GM19043 (cell line): ENCODE results near the gene IGFBP2.
A peak's percentile ranks its signal among the peaks of the same experiment; 100 is the strongest.
"Not testable (repeated sequence)": the region's sequence is repeated elsewhere in the genome, so short reads cannot be mapped to it uniquely, and the experiment has no call there.

Experiments used
- ATAC-seq: cut with Tn5 transposase; IDR thresholded peaks from one replicate; pipeline ENCODE4 v1.9.1; 2021; ENCODE audit warnings: low read depth; ENCODE audit not compliant: unreplicated experiment

Gene IGFBP2, protein sequence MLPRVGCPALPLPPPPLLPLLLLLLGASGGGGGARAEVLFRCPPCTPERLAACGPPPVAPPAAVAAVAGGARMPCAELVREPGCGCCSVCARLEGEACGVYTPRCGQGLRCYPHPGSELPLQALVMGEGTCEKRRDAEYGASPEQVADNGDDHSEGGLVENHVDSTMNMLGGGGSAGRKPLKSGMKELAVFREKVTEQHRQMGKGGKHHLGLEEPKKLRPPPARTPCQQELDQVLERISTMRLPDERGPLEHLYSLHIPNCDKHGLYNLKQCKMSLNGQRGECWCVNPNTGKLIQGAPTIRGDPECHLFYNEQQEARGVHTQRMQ

DNA sequence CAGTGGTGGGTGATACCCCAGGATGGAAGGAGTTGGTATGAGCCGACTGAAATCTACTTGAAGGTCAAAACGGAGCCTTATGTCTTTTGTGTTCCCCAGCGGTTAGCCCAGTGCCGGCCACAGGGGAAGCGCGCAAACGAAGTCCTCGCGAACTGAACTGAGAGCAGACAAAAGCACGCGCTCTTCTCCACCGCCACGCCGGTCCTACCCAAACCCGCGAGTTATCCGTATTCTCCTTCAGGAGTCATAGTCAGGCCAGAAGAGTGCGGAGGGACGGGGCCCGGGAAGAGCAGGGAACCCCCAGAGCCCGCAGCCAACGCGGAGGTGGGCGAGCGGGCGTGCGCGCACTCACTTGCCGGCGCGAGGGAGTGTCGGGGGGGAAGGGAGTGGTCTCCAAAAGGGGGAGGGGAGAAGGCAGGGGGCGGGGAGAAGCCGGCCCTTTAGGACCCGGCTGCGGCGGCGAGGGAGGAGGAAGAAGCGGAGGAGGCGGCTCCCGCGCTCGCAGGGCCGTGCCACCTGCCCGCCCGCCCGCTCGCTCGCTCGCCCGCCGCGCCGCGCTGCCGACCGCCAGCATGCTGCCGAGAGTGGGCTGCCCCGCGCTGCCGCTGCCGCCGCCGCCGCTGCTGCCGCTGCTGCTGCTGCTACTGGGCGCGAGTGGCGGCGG, at the start of gene IGFBP2:
TSS of gene IGFBP2 (plus strand) at position 469 of the 664 bp plus-strand sequence. CDS start at position 573, 104 bp downstream.
- no peak for ATAC-seq

DNA sequence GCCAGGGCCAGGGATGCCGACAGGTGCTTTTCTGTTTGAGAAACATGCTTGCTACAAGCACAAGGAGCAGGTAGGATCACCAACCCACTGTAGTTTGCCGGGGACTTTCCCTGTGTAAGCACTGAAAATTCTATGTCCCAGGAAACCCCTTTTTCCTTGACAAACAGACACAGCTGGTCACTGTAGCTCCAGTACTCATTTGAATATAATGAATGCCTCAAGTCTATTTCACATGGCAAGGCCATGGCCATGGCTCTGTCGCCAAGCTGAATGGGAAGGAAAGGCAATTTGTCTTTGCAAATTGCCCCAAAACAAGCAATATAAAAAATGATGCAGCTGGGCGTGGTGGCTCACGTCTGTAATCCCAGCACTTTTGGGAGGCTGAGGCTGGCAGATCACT, 49.6 kb upstream of the IGFBP2 start:
- no peak for ATAC-seq

DNA sequence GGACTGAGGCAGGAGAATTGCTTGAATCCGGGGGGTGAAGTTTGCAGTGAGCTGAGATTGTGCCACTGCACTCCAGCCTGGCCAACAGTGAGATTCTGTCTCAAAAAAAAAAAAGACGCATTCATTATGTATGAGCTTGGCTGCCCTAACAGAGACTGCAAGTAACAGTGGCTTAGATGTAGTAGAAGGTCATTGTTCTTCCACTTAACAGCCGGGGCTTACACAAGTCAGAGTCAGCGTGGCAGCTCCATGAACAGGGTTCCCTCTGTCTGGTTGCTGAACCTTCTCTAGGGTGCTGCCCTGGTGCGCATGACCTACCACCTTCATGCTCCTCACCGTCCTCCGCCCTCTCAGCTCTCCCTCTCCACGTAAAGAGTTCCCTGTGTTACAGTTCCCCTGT, 49.1 kb upstream of the IGFBP2 start:
- no peak for ATAC-seq

DNA sequence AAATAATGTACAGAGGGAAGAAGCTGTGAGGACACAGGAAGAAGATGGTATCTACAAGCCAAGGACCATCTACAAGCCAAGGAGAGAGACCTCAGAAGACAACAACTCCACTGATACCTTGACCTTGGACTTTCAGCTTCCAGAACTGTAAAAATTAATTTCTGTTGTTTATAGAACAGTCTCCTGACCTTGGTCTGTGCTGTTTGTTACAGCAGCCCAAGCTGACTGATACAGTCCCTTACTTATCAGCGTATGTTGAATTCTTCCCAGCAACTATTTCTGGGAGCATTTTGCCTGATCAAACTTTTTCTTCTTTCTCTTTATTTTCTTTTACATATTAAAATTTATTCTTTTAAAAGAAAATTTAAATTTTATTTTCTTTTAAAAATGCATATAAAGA, 47.8 kb upstream of the IGFBP2 start:
- no peak for ATAC-seq

DNA sequence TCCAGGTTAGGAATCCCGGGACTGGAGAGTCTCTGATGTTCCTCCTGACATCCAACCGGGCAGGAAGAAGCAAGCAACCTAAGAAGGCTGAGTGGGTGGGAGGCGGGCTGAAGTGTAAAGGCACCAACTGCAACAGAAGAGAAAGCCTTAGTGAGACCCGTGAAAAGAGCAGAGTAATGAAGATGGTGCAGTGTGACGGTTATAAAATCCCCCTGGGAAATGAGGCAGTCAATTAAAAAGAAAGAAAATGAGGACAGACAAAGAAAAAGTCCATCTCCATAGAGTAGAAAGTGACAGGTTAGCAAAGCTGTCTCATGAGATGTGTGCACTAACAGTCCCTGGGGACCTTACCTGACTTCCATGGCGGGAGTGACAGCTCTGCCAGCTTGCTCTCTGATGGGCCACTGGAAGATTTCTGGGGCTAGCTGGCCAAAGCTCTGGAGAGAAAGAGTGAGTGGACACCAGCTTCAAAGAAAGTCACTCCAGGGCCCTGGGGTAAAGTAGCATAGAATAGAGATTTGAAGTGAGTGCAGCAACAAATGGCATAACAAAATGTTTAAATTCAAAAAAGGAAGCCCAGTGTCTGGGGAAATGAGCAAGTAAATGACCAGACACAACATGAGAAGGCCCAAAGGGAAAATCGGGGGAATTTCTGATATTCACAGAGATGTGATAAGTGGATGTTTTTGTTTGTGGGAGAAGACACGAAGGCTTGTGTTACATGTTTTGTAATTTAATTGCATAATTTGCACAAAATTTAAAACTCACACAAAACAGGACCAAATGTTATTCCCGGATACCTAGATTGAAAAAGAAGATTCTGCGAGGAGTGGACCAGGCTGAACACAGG, 44.1 kb upstream of the IGFBP2 start:
- ATAC-seq, result no peak

DNA sequence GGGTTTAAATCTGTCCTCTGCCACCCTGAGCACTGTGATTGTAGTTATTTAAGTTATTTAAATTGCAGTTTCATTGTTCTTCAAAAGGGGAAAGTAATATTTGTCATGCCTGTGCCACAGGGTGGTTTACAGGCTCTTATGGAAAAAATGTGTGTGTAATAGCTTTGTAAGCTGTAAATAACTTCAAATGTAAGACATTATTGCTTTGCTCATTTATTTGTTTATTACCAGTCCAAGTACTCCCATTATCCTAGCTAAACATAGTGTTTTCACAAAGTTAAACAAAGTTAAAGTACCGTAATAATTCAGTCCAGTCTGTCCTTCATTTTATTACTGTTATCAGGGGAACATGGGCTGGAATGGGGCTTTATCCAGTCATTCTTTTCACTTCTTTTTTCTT, 43.4 kb upstream of the IGFBP2 start:
- no peak for ATAC-seq

DNA sequence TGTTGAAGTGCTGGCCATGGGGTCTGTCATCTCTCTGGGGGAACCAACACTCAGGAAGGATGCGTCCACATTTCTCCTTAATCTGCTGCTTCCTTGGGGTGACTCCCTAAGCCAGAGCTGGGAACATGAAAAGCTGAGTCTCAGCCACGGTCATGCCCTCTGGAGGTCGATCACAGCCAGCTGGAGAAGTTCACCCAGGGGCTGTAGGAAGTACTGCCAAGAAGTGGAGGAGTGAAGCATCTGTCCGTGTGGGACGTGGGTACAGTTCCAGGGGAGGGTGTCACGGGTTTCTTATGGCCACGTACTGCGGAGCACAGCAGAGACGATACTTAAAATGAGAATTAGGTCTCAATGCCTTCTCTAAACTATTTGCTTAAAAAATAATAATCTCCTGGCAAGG, 42.4 kb upstream of the IGFBP2 start:
- no peak for ATAC-seq

DNA sequence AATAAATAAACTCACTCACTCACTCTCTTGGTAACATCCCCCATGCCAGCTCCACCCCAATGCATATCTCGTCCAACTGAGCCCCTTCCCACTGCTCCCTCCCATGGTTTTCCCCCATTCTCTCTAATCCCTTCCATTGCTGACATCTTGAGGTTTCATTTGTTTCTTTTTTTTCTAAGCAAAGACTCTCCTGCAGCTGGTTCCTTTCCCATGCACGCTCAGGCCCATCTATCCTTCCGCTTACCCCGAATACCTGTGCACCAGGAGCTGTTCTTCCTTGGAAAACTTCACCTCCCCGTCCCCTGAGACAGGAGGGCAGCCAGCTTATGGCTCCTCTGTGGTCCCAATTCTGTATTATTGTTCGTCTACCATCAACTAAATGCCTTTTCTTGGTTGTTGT, 41.7 kb upstream of the IGFBP2 start:
- ATAC-seq, result no peak

DNA sequence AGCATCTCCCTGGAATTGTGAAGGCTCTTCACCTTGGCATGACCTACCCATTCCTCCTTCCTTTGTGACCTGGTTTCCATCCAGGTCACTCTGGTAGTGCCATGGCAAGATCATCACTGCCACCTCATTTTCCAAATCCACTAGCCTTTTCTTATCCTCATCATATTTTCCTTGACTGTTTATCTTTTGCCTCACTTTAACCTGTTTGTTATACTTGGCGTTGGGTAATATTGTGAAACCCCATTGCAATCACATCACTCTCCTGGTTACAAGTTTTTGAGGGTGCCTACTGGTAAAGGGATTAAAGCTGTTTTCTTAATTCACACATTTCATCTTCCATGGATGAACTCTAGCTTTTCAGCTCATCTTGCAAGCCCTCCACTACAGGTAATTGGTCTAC, 39.1 kb upstream of the IGFBP2 start:
- no peak for ATAC-seq

DNA sequence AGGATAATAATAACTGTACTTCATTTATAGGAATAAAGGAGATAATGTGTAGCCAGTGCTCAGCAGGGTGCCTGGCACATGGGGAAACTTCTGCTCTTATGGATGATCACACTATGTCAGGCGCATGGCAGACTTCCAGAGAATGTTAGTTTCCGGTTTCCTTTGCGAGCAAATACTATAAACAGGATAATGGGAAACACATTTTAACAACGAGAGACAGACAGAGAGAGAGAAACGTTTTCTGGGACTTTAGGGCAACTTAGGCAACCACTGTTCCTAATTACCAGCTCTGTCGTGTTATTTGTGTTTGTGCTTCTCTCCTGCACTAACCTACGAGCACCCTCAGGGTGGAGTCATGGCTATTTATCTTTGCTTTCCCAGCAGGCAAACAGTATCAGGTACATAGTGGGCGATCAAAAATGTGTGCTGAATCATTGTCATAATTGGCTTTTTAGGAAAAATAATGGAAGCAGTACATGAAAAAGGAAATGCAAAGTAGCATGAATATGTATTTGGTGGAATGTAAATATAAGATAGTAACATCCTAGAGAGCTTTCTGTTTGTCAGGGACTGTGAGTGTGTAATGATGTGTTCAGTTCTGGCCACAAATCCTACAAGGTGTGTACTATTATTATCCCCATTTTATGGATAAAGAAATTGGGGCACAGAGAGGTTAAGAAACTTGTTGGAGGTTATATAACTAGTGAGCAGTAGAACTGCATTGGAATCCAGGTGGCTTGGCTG, 36.8 kb upstream of the IGFBP2 start:
- no peak for ATAC-seq

DNA sequence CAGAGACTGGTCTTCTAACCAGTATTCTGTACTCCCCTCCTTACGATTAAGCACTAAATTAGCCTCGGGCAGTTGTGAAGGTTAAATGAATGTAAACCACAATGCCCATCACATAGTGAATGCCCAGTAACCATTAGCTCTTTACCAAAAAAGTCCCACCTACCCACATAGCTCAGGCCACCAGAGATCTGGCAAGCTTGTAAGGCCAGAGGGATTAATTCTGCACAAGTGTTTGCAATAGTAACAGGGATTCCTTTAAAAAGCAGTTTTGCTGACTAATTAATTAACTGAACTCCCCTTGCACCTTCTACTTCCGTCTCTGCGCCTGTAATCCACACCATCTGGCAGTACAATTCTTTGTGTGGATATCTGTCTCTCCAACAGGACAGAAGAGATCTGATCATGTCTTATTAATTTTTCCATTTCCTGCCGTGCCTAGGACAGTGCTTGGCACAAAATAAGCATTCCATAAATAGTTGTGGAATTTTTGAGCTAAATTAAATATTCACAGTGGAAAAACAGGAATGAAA, 36.2 kb upstream of the IGFBP2 start:
- no peak for ATAC-seq

DNA sequence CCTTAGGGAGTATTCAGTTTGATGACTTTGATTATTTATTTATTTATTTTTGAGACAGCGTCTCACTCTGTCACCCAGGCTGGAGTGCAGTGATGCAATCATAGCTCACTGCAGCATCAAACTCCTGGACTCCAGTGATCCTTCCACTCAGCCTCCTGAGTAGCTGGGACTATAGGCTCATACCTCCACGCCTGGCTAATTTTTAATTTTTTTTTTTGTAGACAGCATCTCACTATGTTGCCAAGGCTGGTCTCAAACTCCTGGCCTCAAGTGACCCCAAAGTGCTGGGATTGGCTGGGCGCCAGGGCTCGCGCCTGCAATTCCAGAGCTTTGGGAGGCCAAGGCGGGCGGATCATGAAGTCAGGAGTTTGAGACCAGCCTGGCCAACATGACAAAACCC, 35.4 kb upstream of the IGFBP2 start:
- ATAC-seq, result not testable (repeated sequence)

DNA sequence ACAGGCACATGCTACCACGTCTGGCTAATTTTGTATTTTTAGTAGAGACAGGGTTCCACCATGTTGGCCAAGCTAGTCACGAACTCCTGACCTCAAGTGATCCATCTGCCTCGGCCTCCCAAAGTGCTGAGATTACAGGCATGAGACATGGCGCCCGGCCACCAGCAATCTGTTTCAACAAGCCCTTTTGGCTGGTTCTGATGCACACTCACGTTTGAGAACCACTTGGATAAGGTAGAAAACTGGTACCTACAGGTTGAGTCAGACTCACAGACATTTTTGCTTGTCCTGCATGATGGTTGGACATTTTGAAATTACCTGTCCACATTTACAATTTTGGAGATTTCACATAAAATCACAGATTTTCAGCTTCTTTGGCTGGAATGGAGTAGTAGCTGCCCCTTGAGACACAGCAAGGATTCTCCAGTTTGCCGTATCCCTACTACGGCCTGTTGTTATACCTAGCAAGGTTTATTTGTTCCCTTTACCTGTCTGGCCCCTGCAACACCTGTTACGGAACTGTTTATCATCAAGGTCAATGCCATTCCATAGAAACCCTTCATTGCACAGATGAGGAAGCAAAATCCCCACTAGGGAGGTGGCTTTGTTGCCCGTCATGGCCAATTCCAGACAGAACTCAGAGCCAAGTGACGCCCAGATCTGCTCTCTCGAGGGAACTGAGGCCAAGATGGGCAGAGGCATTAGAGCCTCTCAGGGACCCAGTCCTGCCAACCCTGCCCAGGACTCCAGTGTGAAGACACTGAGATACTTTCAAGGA, 31.4 kb upstream of the IGFBP2 start:
- no peak for ATAC-seq

DNA sequence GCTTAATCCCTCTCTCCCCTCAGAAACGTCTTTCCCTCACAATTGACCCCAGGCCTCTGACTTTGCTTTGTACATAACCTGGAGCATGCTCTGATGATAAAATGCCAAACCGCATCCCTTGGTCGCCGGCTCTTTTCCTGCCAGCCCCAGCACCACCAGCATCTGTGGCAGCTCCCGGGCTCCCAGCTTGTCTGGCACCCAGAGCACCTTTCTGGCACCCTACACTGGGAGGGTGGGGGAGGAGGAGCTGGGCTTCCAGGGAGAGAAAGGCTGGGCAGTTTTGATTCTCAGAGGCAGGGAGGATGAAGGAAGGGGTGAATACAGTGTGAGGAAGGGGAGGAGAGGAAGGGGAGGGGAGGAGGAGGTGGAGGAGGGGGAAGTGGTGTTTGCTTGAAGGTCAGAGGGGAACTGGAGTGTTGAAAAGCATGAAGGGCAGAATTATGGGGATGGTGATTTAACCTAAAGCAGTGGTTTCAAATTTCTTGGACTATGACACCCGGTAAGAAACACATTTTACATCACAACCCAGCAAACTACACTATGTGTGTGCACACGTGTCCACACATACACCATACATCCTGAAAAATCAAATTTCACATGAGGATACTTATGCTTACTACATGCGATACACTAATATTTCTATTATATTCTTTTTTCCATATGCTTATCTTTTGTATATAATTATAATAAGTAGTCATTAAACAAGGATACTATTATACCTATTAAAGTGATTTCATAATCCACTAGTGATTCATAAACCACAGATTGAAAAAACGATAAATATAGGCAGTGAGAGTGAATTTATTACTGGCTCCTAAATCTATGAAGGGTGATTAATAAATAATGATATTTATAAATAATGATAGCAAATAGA, 30.0 kb upstream of the IGFBP2 start:
- ATAC-seq, result no peak

DNA sequence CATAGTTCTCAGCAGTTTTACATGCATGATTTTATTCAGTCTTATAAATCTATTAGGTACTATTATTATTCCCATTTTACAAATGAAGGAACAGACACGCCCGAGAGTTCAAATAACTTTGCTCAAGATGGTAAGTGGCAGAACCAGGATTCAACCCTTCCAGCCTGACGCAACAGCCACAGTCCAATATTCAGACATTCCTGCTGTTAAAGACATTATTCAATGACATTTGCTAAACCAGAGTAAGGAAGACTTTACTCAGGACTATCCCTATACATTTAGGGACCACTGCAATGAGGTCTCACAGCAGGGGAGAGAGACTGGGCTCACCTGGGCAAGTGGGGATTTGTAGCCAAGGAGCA, 29.4 kb upstream of the IGFBP2 start:
- no peak for ATAC-seq

DNA sequence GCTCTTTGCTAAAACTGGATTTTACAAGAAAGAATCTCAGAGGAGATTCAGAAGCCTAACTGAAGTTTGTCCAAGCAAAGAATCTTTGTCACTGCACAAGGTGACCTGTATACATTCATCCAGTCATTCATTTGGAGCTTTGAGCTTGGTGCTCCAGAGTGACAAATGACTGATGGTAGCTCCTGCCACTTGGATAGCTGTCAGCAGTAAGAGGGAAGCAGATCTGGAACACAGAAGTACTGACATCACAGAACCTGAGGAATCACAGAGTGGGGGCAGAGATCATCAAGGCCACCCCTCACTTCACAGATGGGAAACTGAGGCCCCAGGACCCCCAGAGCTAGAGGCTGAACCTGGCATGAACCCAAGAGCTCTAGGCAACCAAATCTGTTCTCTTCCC, 28.8 kb upstream of the IGFBP2 start:
- no peak for ATAC-seq

DNA sequence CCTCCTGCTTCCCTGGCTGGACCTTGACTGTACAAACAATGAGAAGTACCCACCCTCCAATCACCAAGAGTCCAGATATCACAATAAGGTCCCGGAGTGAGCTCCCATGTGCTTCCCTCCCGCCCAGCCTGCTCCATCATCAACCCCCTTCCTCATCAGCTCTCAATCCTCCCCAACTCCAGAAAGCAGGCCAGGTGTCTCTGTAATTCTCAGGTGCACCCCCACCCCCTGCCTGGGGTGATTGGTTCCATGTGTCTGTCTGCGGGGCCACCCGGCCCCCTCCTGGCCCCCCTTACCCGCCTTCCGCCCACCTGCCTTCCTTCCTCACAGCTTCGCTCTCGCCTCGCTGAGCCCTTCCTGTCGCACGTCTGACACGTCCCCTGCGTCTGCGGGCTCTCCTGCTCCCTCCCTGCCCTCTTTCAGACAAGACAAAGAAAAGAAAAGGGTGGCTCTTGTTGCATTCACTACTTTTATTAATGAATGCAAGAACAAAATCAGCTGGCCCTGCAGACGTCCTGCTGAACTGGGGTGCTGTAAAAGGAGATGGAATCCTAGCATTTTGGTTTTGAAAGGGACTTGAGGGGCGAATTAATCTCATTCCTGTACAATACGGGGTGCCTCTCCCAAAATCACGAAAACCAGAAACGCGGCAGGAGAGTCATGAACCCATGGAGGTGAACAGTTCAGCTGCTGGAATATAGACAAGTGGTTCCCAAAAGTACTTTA, 26.5 kb upstream of the IGFBP2 start:
- ATAC-seq, result peak; percentile 97

DNA sequence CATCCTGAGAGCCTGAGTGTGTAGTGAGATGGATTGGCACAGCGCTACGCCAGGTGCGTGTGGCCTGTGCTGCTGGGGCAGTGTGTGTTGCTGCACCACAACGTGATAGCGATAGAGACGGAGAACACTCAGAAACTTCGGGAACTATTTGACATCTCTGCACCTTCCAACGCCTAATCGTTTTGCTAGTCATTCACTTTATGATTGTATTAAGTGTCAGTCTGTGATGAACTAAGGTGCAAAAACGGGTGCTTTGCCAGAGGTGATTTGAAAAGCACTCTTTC, 26.0 kb upstream of the IGFBP2 start:
- ATAC-seq, result no peak
